HUES6 (cell line): ENCODE results near the gene MRPL23.
"Not testable (repeated sequence)": the region's sequence is repeated elsewhere in the genome, so short reads cannot be mapped to it uniquely, and the experiment has no call there.

Source experiments
- H3K27ac ChIP-seq: 2 replicates; pipeline ENCODE4 v1.7.0; 2013; ENCODE audit warnings: low read depth, mild to moderate bottlenecking, low read length, inconsistent platforms
- H3K27me3 ChIP-seq: 2 replicates; pipeline ENCODE4 v1.6.1; 2013; ENCODE audit warnings: low read length; ENCODE audit not compliant: control insufficient read depth, insufficient read depth
- H3K36me3 ChIP-seq: 2 replicates; pipeline ENCODE4 v1.6.1; 2013; ENCODE audit warnings: low read length; ENCODE audit not compliant: control insufficient read depth, insufficient read depth
- H3K4me1 ChIP-seq: 2 replicates; pipeline ENCODE4 v1.6.1; 2013; ENCODE audit warnings: low read length; ENCODE audit not compliant: control insufficient read depth, insufficient read depth
- H3K4me3 ChIP-seq: 2 replicates; pipeline ENCODE4 v1.5.1; 2013; ENCODE audit warnings: low read depth, low read length
- H3K9ac ChIP-seq: one replicate; pipeline ENCODE4 v1.6.1; 2013; ENCODE audit warnings: mild to moderate bottlenecking, low read length
- H3K9me3 ChIP-seq: 2 replicates; pipeline ENCODE4 v1.6.1; 2013; ENCODE audit warnings: low read depth, low read length; ENCODE audit not compliant: control insufficient read depth, insufficient read depth

MRPL23 gene

GRCh38 chr11:1936072-1936780 is 10.9 kb upstream of the MRPL23 start:
- Histone ChIP-seq H3K4me3 (no peak overlapping the region), H3K27ac (no peak overlapping the region), H3K9me3 (no peaks in the 10 kb centered on the region), H3K27me3 (no peaks in the 10 kb centered on the region; the same call in 1 of the 2 replicates), H3K36me3 (no peaks in the 10 kb centered on the region), H3K4me1 (no peaks in the 10 kb centered on the region), H3K9ac (no peak overlapping the region)

- Histone ChIP-seq H3K9me3 (no peaks in the 10 kb centered on the region), H3K4me3 (no peak overlapping the region), H3K9ac (no peak overlapping the region), H3K27ac (no peak overlapping the region), H3K27me3 (no peaks in the 10 kb centered on the region; the same call in 1 of the 2 replicates), H3K36me3 (no peaks in the 10 kb centered on the region), H3K4me1 (no peaks in the 10 kb centered on the region)
Observed at GRCh38 chr11:1936781-1937615, 10.1 kb upstream of the MRPL23 start.

- Histone ChIP-seq H3K27me3 (no peaks in the 10 kb centered on the region; the same call in 1 of the 2 replicates), H3K9me3 (no peaks in the 10 kb centered on the region), H3K27ac (no peak overlapping the region), H3K9ac (no peak overlapping the region), H3K4me1 (no peaks in the 10 kb centered on the region), H3K4me3 (no peak overlapping the region), H3K36me3 (no peaks in the 10 kb centered on the region)
Observed at GRCh38 chr11:1937616-1938342, 9.4 kb upstream of the MRPL23 start.

- Histone ChIP-seq H3K27ac (no peak overlapping the region), H3K36me3 (no peaks in the 10 kb centered on the region), H3K4me3 (no peak overlapping the region), H3K9ac (no peak overlapping the region), H3K4me1 (no peaks in the 10 kb centered on the region), H3K27me3 (no peaks in the 10 kb centered on the region; the same call in 1 of the 2 replicates), H3K9me3 (no peaks in the 10 kb centered on the region)
Observed at GRCh38 chr11:1938343-1939005, 8.7 kb upstream of the MRPL23 start.

GRCh38 chr11:1939006-1939625 is 8.0 kb upstream of the MRPL23 start:
- Histone ChIP-seq H3K9me3 (no peaks in the 10 kb centered on the region), H3K9ac (no peak overlapping the region), H3K36me3 (no peaks in the 10 kb centered on the region), H3K4me3 (no peak overlapping the region), H3K27ac (no peak overlapping the region), H3K27me3 (no peaks in the 10 kb centered on the region; the same call in 1 of the 2 replicates), H3K4me1 (no peaks in the 10 kb centered on the region)

- not testable (repeated sequence) for H3K9me3 ChIP-seq, H3K36me3 ChIP-seq, H3K27me3 ChIP-seq, H3K9ac ChIP-seq, H3K27ac ChIP-seq, H3K4me3 ChIP-seq, H3K4me1 ChIP-seq
Observed at GRCh38 chr11:1939788-1940187, 7.3 kb upstream of the MRPL23 start.

- Histone ChIP-seq H3K4me3 (no peak overlapping the region), H3K4me1 (no peaks in the 10 kb centered on the region), H3K27me3 (no peaks in the 10 kb centered on the region), H3K9ac (no peak overlapping the region), H3K27ac (no peak overlapping the region), H3K36me3 (no peaks in the 10 kb centered on the region), H3K9me3 (no peaks in the 10 kb centered on the region)
Observed at GRCh38 chr11:1942558-1943260, 4.4 kb upstream of the MRPL23 start.

- no peak overlapping the region for H3K27ac ChIP-seq
- H3K4me3 ChIP-seq: no peak overlapping the region
- no peaks in the 10 kb centered on the region for H3K27me3 ChIP-seq
- no peaks in the 10 kb centered on the region for H3K9me3 ChIP-seq
- no peak overlapping the region for H3K9ac ChIP-seq
- H3K36me3 ChIP-seq: no peaks in the 10 kb centered on the region
- no peaks in the 10 kb centered on the region for H3K4me1 ChIP-seq
Observed at GRCh38 chr11:1943576-1943975, 3.6 kb upstream of the MRPL23 start.

GRCh38 chr11:1943977-1944376 is 3.2 kb upstream of the MRPL23 start:
- Histone ChIP-seq H3K36me3 (no peaks in the 10 kb centered on the region), H3K27me3 (no peaks in the 10 kb centered on the region), H3K27ac (no peak overlapping the region), H3K4me1 (no peaks in the 10 kb centered on the region), H3K9ac (no peak overlapping the region), H3K4me3 (no peak overlapping the region), H3K9me3 (no peaks in the 10 kb centered on the region)
